NCI-H82 treated with DMSO at 0.1 percent for 48 hours (cell line): ENCODE measurements around the gene NTMT1.

Experiments used
- DNase-seq: peaks from one replicate; lab custom pipeline; 2025; ENCODE audit not compliant: unreplicated experiment; lab: John Stamatoyannopoulos, UW

The NTMT1 gene

GRCh38 chr9:129596541-129597331 is 29.2 kb upstream of the NTMT1 start:
- DNase-seq = no peak

- no peak for DNase-seq
Observed at GRCh38 chr9:129597355-129598088, 28.4 kb upstream of the NTMT1 start.

GRCh38 chr9:129598089-129598596 is 27.8 kb upstream of the NTMT1 start:
- no peak for DNase-seq

GRCh38 chr9:129601082-129601674 is 24.8 kb upstream of the NTMT1 start:
- DNase-seq = no peak

- DNase-seq = peak; percentile 75
Observed at GRCh38 chr9:129602598-129603415, 23.2 kb upstream of the NTMT1 start.

- DNase-seq = no peak
Observed at GRCh38 chr9:129604056-129604765, 21.8 kb upstream of the NTMT1 start.

- no peak for DNase-seq
Observed at GRCh38 chr9:129604766-129605163, 21.2 kb upstream of the NTMT1 start.

GRCh38 chr9:129606161-129607026 is 19.6 kb upstream of the NTMT1 start:
- no peak for DNase-seq

- DNase-seq = no peak
Observed at GRCh38 chr9:129607027-129607387, 19.0 kb upstream of the NTMT1 start.

- no peak for DNase-seq
Observed at GRCh38 chr9:129608561-129609481, 17.1 kb upstream of the NTMT1 start.

- DNase-seq = no peak
Observed at GRCh38 chr9:129609486-129610212, 16.3 kb upstream of the NTMT1 start.

GRCh38 chr9:129610213-129610472 is 15.8 kb upstream of the NTMT1 start:
- DNase-seq = no peak

GRCh38 chr9:129610473-129611306 is 15.3 kb upstream of the NTMT1 start:
- DNase-seq = peak; percentile 35

- DNase-seq = no peak
Observed at GRCh38 chr9:129611307-129611800, 14.6 kb upstream of the NTMT1 start.

GRCh38 chr9:129612123-129612522 is 13.8 kb upstream of the NTMT1 start:
- no peak for DNase-seq

- no peak for DNase-seq
Observed at GRCh38 chr9:129612815-129613519, 13.0 kb upstream of the NTMT1 start.
